B cell (primary cell): Measurements from ENCODE around the gene SCARB1. TPM values are rescaled to one million over a fixed set of nuclear protein-coding genes. Genes with fewer than 3 reads are reported as not detected.

Source experiments
- ATAC-seq: fragments of 200-7000 bp; cut with Tn5 transposase; one replicate; pipeline ENCODE4 v1.10.0; 2021; ENCODE audit warnings: low read depth, mild to moderate bottlenecking, moderate number of reproducible peaks, moderate library complexity
- CTCF ChIA-PET: fragments of 350-600 bp; sonication (Branson Sonifier 250); formaldehyde crosslinking; loops from one replicate; lab custom pipeline; 2021; ENCODE audit warnings: antibody characterized with exemption, inconsistent platforms; lab: Charles Lee
- POLR2A ChIA-PET: fragments of 350-600 bp; sonication (Branson Sonifier 250); formaldehyde crosslinking; loops from one replicate; lab custom pipeline; 2021; ENCODE audit warnings: antibody characterized with exemption; lab: Charles Lee
- DNase-seq: peaks from one replicate; pipeline ENCODE4 v3.0.0; 2013
- H2AFZ ChIP-seq: 2 replicates; pipeline ENCODE4 v1.6.1; 2012; ENCODE audit warnings: mild to moderate bottlenecking, low read depth, low read length; ENCODE audit not compliant: insufficient read depth, poor library complexity, severe bottlenecking
- H3K27ac ChIP-seq, 2 donors: 1 replicate in 1 of 2; 2 replicates in 1 of 2; pipeline ENCODE4 v1.5.1; 2012 to 2013; ENCODE audit warnings: low read length in 2 of 2, mild to moderate bottlenecking in 2 of 2, moderate library complexity in 1 of 2
- H3K27me3 ChIP-seq, 4 experiments: fragments of 200-600 bp in 1 of 4; sonication (generic) in 1 of 4; replicated peaks in 1 of 4; 1 replicate in 2 of 4; 2 replicates in 2 of 4; pipeline versions ENCODE4 v1.6.1 to v1.7.0; 2013 to 2016; ENCODE audit warnings: low read length in 3 of 4, mild to moderate bottlenecking in 2 of 4, mixed read lengths in 1 of 4, moderate library complexity in 1 of 4; ENCODE audit not compliant: insufficient read depth in 4 of 4, control insufficient read depth in 3 of 4; ENCODE audit errors: control extremely low read depth in 1 of 4
- H3K36me3 ChIP-seq, 2 experiments: replicated peaks in 1 of 2; 1 replicate in 1 of 2; 2 replicates in 1 of 2; pipeline versions ENCODE4 v1.6.1 to v1.7.1; 2013; ENCODE audit warnings: low read length in 1 of 2; ENCODE audit not compliant: insufficient read depth in 2 of 2, control insufficient read depth in 1 of 2; ENCODE audit errors: control extremely low read depth in 1 of 2, extremely low read depth in 1 of 2
- H3K4me1 ChIP-seq, 2 donors: fragments of 200-600 bp in 1 of 2; sonication (generic) in 1 of 2; 1 replicate in 1 of 2; 2 replicates in 1 of 2; pipeline versions ENCODE4 v1.5.1 to v1.6.1; 2013 to 2017; ENCODE audit warnings: low read length in 2 of 2; ENCODE audit not compliant: control insufficient read depth in 2 of 2, insufficient read depth in 2 of 2
- H3K4me2 ChIP-seq: replicated peaks from 2 replicates; pipeline ENCODE3; 2012; ENCODE audit warnings: mild to moderate bottlenecking, low read depth, low read length; ENCODE audit not compliant: poor library complexity, severe bottlenecking
- H3K4me3 ChIP-seq, 5 experiments: fragments of 200-600 bp in 1 of 5; sonication (generic) in 1 of 5; 1 replicate in 3 of 5; 2 replicates in 2 of 5; pipeline versions ENCODE4 v1.5.1 to v1.7.0; 2011 to 2016; ENCODE audit warnings: low read length in 4 of 5, mild to moderate bottlenecking in 4 of 5, low read depth in 2 of 5, control low read depth in 1 of 5, moderate library complexity in 1 of 5; ENCODE audit not compliant: insufficient read depth in 1 of 5; ENCODE audit errors: control extremely low read depth in 1 of 5, extremely low read depth in 1 of 5
- H3K79me2 ChIP-seq: fragments of 200-600 bp; sonication (generic); one replicate; pipeline ENCODE4 v1.6.0; 2016; ENCODE audit warnings: low read length; ENCODE audit not compliant: control insufficient read depth, insufficient read depth
- H3K9ac ChIP-seq: fragments of 200-600 bp; sonication (generic); 2 replicates; pipeline ENCODE4 v1.6.1; 2017; ENCODE audit warnings: mild to moderate bottlenecking, low read length, moderate library complexity
- H3K9me3 ChIP-seq, 3 donors: one replicate each; pipeline versions ENCODE4 v1.6.1 to v1.7.1; 2013; ENCODE audit warnings: low read length in 2 of 3; ENCODE audit not compliant: control insufficient read depth in 2 of 3, insufficient read depth in 1 of 3; ENCODE audit errors: control extremely low read depth in 1 of 3
- H4K20me1 ChIP-seq: 2 replicates; pipeline ENCODE4 v1.6.0; 2012; ENCODE audit warnings: mild to moderate bottlenecking, low read length; ENCODE audit not compliant: insufficient read depth, control insufficient read depth, poor library complexity, severe bottlenecking
- H3K27ac Mint-ChIP-seq: one replicate; pipeline ENCODE4 v1.8.0; 2021; ENCODE audit warnings: mixed read lengths
- H3K27me3 Mint-ChIP-seq: one replicate; pipeline ENCODE4 v1.8.0; 2021; ENCODE audit warnings: mixed read lengths
- H3K4me1 Mint-ChIP-seq: one replicate; pipeline ENCODE4 v1.8.0; 2021; ENCODE audit warnings: mixed read lengths
- H3K4me3 Mint-ChIP-seq: one replicate; pipeline ENCODE4 v1.8.0; 2021; ENCODE audit warnings: mixed read lengths
- H3K9me3 Mint-ChIP-seq: one replicate; pipeline ENCODE4 v1.8.0; 2022; ENCODE audit warnings: mixed read lengths; ENCODE audit not compliant: insufficient read depth
- EZH2 ChIP-seq: IDR thresholded peaks from 2 replicates; pipeline ENCODE4 v1.6.1; 2012; ENCODE audit warnings: borderline replicate concordance, low read depth, mild to moderate bottlenecking, moderate library complexity, low read length; ENCODE audit not compliant: insufficient read depth, poor library complexity, severe bottlenecking
- WGBS: methylation state at CpG from one replicate; pipeline ENCODE4 v1.1.5; 2013; ENCODE audit warnings: missing lambda C conversion rate; ENCODE audit not compliant: insufficient coverage; 5-methylcytosine and 5-hydroxymethylcytosine counted together
- intact Hi-C: fragments of 100-400 bp; cut with micrococcal nuclease; formaldehyde crosslinking; loops from one replicate; pipeline ENCODE4 v1.10.0; 2022
- polyA plus RNA-seq: library from polyadenylated mRNA; depleted of rRNA; stranded (reverse); fragments of >200 nt; gene quantifications from 2 replicates; pipeline ENCODE4 v1.2.3, GENCODE V29; 2012
- total RNA-seq, 2 donors: library from RNA; stranded (reverse); fragments of 120-200 nt in 1 of 2; gene quantifications; 1 replicate in 1 of 2; 2 replicates in 1 of 2; pipeline versions ENCODE4 v1.2.3 to v1.2.4, GENCODE V29; 2013 to 2022
- TF ChIP-seq, protein P1 (sequence below): fragments of 200-600 bp; IDR thresholded peaks from one replicate; pipeline ENCODE4 v1.8.0; 2022; ENCODE audit warnings: antibody characterized with exemption, mild to moderate bottlenecking

SCARB1 gene
- total and polyA plus RNA-seq, 2 donors (not counting 1 experiment from before 2014, with no cell fraction given) = 26.8 to 30.7 TPM

DNA sequence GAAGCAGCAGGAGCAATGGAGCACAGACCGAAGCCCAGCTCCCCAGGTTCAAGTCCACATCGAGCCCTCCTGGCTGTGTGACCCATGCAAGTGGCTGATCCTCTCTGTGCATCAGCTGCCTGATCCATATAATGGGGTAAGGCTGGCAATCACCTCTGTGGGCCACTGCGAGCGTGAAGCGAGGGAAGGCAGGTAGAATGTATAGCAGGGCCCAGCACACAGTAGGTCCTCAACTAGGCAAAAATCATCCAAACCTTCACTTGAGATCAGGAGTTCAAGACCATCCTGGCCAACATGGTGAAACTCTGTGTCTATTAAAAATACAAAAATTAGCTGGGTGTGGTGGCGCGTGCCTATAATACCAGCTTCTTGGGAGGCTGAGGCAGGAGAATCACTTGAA lies 102.6 kb downstream of the SCARB1 start:
- ATAC-seq (no peak), DNase-seq (no peak)
- H3K4me1 ChIP-seq = no peaks in the 10 kb centered on the region
- Mint-ChIP-seq H3K4me3 (no peak overlapping the region), H3K27me3 (peaks cover 25% of the 10 kb centered on the region), H3K4me1 (no peaks in the 10 kb centered on the region), H3K27ac (no peak overlapping the region), H3K9me3 (peaks cover 8% of the 10 kb centered on the region)
- ChIA-PET POLR2A (no interaction called here), CTCF (interaction anchor here (0.6 to 3.7 kb wide), 2 partner anchors 10 to 30 kb away, joined by 4 to 18 read pairs; no protein-coding TSS in a partner anchor)
- H3K27ac ChIP-seq = no peak overlapping the region
- no peak overlapping the region for H3K9ac ChIP-seq
- 100% methylated on average over 4 of the region's 7 CpGs for WGBS
- no peak overlapping the region for H3K4me3 ChIP-seq
- H3K79me2 ChIP-seq = no peaks in the 10 kb centered on the region
- H3K4me2 ChIP-seq = no peak overlapping the region
- H4K20me1 ChIP-seq = no peaks in the 10 kb centered on the region
- intact Hi-C loops = no loop called here
- TF ChIP-seq, protein P1, sequence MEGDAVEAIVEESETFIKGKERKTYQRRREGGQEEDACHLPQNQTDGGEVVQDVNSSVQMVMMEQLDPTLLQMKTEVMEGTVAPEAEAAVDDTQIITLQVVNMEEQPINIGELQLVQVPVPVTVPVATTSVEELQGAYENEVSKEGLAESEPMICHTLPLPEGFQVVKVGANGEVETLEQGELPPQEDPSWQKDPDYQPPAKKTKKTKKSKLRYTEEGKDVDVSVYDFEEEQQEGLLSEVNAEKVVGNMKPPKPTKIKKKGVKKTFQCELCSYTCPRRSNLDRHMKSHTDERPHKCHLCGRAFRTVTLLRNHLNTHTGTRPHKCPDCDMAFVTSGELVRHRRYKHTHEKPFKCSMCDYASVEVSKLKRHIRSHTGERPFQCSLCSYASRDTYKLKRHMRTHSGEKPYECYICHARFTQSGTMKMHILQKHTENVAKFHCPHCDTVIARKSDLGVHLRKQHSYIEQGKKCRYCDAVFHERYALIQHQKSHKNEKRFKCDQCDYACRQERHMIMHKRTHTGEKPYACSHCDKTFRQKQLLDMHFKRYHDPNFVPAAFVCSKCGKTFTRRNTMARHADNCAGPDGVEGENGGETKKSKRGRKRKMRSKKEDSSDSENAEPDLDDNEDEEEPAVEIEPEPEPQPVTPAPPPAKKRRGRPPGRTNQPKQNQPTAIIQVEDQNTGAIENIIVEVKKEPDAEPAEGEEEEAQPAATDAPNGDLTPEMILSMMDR = no peak
- no peak for TF ChIP-seq EZH2
- no peaks in the 10 kb centered on the region for H3K36me3 ChIP-seq
- peaks cover 0 to 3% (median 0%) of the 10 kb centered on the region in 4 experiments for H3K27me3 ChIP-seq
- H3K9me3 ChIP-seq = peaks cover 3 to 37% (median 18%) of the 10 kb centered on the region in 3 donors
- H2AFZ ChIP-seq = no peak overlapping the region

DNA sequence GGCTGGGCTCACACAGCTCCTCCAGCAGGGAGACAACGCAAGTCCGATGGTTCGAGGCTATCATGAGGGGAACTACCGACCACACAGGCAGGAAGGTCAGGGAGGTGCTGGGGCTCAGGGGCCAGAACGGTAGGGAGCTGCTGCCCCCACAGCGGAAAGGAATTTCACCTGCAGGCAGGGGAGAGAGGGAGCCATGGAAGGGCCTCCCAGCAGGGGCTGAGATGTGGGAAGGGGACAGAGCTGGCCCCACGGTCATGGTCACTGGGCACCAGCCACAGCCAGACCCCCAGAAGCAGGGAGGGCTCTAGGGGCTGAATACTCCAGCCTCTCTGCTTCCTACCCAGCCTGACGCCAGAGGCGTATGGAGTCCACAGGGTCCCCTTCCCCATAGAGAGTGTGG lies 103.1 kb downstream of the SCARB1 start:
- H3K79me2 ChIP-seq = no peaks in the 10 kb centered on the region
- H3K4me1 ChIP-seq = no peaks in the 10 kb centered on the region
- H3K4me3 ChIP-seq = no peak overlapping the region
- Mint-ChIP-seq H3K27me3 (peaks cover 26% of the 10 kb centered on the region), H3K4me1 (no peaks in the 10 kb centered on the region), H3K27ac (no peak overlapping the region), H3K4me3 (no peak overlapping the region), H3K9me3 (peaks cover 8% of the 10 kb centered on the region)
- CTCF ChIA-PET = interaction anchor here (0.6 to 3.7 kb wide), 3 partner anchors 10 to 722 kb away, joined by 3 to 18 read pairs (median 4); no protein-coding TSS in a partner anchor
- no peak overlapping the region for H3K27ac ChIP-seq
- no peaks in the 10 kb centered on the region for H3K36me3 ChIP-seq
- ATAC-seq (no peak), DNase-seq (no peak)
- peaks cover 3 to 33% (median 16%) of the 10 kb centered on the region in 3 donors for H3K9me3 ChIP-seq
- TF ChIP-seq EZH2 = no peak
- TF ChIP-seq, protein P1 = no peak
- POLR2A ChIA-PET = no interaction called here
- peaks cover 0 to 4% (median 1%) of the 10 kb centered on the region in 4 experiments for H3K27me3 ChIP-seq
- no peak overlapping the region for H3K9ac ChIP-seq
- intact Hi-C loops = no loop called here
- H2AFZ ChIP-seq = no peak overlapping the region
- H3K4me2 ChIP-seq = no peak overlapping the region
- no peaks in the 10 kb centered on the region for H4K20me1 ChIP-seq
- WGBS = 80% methylated on average over 9 of the region's 9 CpGs
